Fibroblast of pulmonary artery (primary cell): ENCODE measurements around the gene DTYMK.

Experiments
- DNase-seq: peaks from one replicate; pipeline ENCODE4 v3.0.0-alpha.2; 2010; ENCODE audit warnings: low read depth
- H3K4me3 ChIP-seq: replicated peaks from 2 replicates; pipeline ENCODE4 v1.5.1; 2011; ENCODE audit warnings: low read depth, mild to moderate bottlenecking, control low read depth, low read length, moderate library complexity
- TF ChIP-seq, protein P1 (sequence below): IDR thresholded peaks from 2 replicates; pipeline ENCODE4 v1.5.1; 2011; ENCODE audit warnings: mild to moderate bottlenecking, control low read depth, low read length, inconsistent platforms; ENCODE audit errors: missing control alignments

DTYMK gene

DNA sequence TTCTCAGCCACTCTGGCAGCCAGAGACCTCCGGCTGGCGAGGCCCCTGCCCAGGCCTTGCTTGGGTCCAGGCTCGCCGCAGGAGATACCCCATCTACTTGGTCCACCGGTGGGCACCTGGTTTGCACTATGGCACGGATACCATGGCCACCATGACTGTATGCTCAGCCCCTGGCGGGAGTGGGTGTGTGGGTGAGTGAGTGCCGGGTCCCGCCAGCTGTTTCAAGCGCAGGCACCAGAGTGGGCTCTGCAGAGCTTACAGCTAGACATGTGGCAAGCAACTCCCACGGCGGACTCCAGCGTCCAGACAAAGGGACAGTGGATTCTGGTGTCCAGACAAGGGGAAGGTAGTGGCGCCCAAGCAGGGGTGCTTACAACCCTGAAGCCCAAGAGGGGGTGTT is 47.7 kb downstream of the DTYMK start:
- TF ChIP-seq, protein P1, sequence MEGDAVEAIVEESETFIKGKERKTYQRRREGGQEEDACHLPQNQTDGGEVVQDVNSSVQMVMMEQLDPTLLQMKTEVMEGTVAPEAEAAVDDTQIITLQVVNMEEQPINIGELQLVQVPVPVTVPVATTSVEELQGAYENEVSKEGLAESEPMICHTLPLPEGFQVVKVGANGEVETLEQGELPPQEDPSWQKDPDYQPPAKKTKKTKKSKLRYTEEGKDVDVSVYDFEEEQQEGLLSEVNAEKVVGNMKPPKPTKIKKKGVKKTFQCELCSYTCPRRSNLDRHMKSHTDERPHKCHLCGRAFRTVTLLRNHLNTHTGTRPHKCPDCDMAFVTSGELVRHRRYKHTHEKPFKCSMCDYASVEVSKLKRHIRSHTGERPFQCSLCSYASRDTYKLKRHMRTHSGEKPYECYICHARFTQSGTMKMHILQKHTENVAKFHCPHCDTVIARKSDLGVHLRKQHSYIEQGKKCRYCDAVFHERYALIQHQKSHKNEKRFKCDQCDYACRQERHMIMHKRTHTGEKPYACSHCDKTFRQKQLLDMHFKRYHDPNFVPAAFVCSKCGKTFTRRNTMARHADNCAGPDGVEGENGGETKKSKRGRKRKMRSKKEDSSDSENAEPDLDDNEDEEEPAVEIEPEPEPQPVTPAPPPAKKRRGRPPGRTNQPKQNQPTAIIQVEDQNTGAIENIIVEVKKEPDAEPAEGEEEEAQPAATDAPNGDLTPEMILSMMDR = no peak

DNA sequence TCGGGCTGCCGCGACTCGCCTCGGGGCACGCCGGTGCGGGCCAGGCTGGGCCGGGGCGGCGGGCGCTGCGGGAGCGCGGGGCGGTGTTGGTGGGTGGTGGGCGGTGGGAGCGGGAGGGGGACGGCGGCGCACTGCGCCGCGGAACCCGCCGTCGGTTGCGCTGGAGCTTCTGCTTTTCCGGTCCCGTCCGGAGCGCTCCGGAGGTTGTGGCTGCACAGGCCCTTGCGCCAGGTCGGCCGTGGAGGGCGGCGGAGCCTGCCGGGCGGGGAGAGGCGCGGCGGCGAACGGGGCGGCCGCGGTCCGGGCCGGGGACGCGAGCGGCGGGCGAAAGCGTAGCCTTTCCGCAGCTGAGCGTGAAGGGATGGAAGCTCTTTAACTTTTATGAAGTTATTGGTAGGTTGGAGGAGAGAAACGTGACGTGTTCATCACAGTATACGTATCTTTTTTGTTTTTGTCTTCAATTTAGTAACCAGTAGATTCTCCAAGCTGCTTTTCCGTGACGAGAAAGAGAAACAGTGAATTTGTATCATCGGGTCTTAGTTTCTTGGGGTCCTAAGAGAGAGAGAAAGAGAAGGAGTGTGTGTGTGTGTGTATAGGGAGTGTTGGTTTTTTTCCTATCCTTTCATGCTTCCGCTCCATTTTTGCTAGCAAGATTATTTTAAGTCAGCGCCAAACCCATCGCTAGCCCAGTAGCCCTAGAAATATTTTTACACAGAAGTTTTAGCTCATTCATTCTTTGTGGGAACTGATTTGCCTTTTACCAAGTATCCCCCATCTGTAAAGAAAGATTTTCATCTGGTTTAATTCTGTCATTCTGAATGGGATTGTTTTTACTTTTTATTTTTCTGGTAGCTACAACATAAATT is 48.6 kb downstream of the DTYMK start:
- DNase-seq = peak; percentile 21
- TF ChIP-seq, protein P1 = no peak
- H3K4me3 ChIP-seq = peak overlapping the region; percentile 85

More for the DNA sequence above, 47.7 kb downstream of the DTYMK start:
- DNase-seq = no peak
- H3K4me3 ChIP-seq = peak overlapping the region; percentile 85

DNA sequence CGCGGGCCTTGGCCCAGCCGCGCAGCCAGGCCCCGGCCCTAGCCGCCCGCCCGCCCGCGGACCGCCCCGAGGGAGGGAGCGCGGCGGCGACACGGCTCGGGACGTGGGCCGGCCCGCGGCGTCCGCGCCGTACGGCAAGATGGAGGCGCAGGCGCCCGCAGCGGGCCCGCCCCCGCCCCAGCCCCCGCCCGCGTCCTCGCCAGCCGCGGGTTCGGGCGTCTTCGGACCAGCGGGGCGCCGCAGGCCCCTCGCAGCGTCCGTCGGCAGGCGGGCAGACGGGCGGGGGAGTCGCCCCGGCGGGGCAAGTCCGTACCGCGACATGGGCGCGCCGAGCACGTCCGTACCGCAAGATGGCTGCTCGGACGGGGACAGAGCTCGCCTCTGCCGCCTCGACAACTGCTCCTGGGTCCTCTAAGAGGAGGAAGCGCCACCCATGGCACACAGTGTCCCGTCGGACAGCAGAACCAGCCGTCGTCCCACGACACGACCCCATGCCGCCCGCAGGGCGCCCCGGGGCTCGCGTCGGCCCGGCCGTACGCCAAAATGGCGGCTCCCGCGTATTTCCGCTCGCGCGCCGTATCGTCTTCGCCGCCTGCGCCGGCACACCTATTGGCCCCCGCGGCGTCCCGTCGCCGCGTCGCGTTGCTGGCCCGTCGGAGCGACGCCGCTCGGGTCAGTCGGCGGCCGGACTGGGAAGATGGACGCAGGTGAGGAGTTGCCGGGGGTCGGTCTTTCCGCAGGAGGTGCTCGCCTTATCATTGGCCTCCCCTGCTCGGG is 49.4 kb downstream of the DTYMK start, which contains the start of the genes ATG4B and THAP4:
TSS of gene ATG4B (plus strand) at position 676 of the 777 bp plus-strand sequence. CDS start at position 698, 22 bp downstream.
TSS of gene THAP4 (minus strand) at position 141 of the 777 bp plus-strand sequence. CDS start 141 bp downstream, outside the sequence.
- H3K4me3 ChIP-seq = peak within 1 kb of the TSS; percentile 85
- DNase-seq = peak; percentile 86
- TF ChIP-seq, protein P1 = no peak

DNA sequence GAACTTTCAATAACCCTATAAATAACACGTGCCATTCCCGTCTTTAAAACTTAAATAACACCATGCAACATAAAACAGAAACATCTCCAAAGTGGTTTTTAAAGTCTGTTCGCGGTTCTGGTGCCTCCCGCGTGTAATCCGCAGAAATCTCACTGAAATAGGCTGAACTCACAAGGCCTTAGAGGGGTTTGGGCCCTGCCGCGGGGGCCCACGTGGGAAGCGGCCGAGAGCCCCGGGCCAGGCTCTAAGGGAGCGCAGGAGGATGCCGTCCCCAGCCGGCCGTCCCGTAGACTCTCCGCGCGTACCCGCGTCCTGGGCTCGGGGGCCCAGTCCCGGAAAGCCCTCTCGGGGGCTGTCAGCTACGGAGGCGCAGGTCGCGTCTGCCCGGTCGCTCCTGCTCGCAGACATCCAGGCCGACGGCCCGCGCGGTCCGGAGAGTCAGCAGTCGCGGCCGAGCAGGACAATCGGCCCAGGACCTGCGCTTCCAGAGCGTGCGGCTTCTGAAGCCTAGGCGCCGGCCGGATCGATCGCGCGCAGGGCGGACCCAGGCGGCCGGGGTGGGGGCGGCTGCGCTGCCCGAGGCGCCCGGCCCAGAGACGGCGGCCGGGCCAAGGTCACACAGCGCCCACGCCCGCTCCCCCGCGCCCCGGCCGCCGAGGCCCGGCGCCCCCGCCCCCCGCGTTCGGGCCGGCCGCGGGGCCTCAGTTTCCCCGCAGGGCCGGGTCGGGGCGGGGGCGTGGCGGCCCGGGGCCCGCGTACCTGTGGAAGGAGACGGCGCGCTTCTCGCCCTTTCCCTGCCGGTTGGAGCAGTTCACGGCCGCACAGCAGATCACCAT is 50.2 kb downstream of the DTYMK start:
- TF ChIP-seq, protein P1 = no peak
- H3K4me3 ChIP-seq = peak overlapping the region; percentile 85
- DNase-seq = no peak

DNA sequence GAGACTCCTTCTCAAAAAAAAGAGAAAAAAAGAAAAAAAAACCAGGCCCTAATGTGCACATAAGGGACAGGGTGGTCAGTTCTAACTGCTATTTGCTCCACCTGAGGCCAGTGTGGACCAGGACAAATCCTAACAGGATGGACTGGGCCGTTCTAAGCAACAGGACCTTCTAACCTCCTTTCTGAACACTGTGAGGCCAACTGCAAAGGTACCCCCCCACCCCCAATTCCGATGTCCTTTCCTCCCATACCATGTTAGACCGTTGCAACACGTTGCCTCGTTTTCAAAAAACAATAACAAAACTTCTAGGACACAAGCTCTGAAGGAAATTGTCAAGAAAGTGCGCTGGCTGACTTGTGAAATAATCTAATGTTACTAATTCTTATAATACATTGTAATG is 50.9 kb downstream of the DTYMK start:
- DNase-seq = peak; percentile 40
- TF ChIP-seq, protein P1 = no peak
- peak overlapping the region; percentile 85 for H3K4me3 ChIP-seq

DNA sequence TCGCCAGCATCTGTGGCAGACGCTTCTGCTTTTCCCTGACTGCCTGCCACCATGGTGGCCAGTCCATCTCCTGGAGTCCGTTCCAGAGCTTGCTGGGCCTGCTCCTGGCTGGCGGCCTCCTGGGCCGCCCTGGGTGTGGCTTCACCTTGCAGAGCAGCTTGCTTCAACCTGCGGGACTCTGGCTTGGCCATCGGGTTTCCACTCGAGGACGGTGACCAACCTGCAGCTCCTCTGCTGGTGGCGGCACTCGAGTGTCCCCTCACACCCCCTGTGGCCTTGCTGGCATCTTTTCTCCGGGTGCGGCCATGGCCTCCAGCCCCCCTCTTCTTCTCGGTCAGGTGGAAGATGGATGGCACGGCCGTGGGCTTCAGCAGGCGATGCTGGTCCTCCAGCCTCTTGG is 53.1 kb downstream of the DTYMK start:
- no peak for DNase-seq
- TF ChIP-seq, protein P1 = no peak
- H3K4me3 ChIP-seq = no peak overlapping the region
